H1 (cell line): ENCODE results near the gene ALDH1B1. TPM values are rescaled to one million over a fixed set of nuclear protein-coding genes. Genes with fewer than 3 reads are reported as not detected.

Experiments
- CTCF ChIA-PET: fragments of 300-600 bp; sonication (Branson Sonifier 250); formaldehyde crosslinking; loops from one replicate; lab custom pipeline; 2021; ENCODE audit not compliant: partially characterized antibody; lab: Charles Lee
- POLR2A ChIA-PET: fragments of 300-600 bp; sonication (Branson Sonifier 250); formaldehyde crosslinking; loops from one replicate; lab custom pipeline; 2021; ENCODE audit warnings: inconsistent platforms; ENCODE audit not compliant: partially characterized antibody; lab: Charles Lee
- DNase-seq, 2 experiments: peaks; one replicate each; pipeline versions ENCODE4 v3.0.0 to v3.0.0-alpha.2; 2010 to 2022; ENCODE audit warnings: low spot score in 2 of 2, low read depth in 1 of 2, mixed read lengths in 1 of 2
- FAIRE-seq: peaks from 2 replicates; lab custom pipeline; 2011; peaks lifted over from hg19 to GRCh38; lab: Jason Lieb, UNC
- H2AFZ ChIP-seq: 2 replicates; pipeline ENCODE4 v1.8.1; 2012; ENCODE audit warnings: low read length, inconsistent platforms
- H2AK5ac ChIP-seq: 2 replicates; pipeline ENCODE4 v1.6.1; 2013; ENCODE audit warnings: low read depth, low read length
- H2BK120ac ChIP-seq: replicated peaks from 2 replicates; pipeline ENCODE3; 2013; ENCODE audit warnings: low read depth, low read length, inconsistent platforms
- H2BK12ac ChIP-seq: 2 replicates; pipeline ENCODE4 v1.6.1; 2013; ENCODE audit warnings: low read depth, low read length
- H2BK15ac ChIP-seq: 2 replicates; pipeline ENCODE4 v1.6.1; 2013; ENCODE audit warnings: low read length
- H2BK20ac ChIP-seq: 2 replicates; pipeline ENCODE4 v1.6.1; 2013; ENCODE audit warnings: low read length
- H2BK5ac ChIP-seq: 2 replicates; pipeline ENCODE4 v1.6.1; 2013; ENCODE audit warnings: low read depth, low read length
- H3K14ac ChIP-seq: 2 replicates; pipeline ENCODE4 v1.6.1; 2013; ENCODE audit warnings: inconsistent platforms; ENCODE audit not compliant: insufficient read length
- H3K18ac ChIP-seq: 2 replicates; pipeline ENCODE4 v1.6.1; 2013; ENCODE audit warnings: low read length; ENCODE audit errors: extremely low read depth
- H3K23ac ChIP-seq: 2 replicates; pipeline ENCODE4 v1.6.1; 2013; ENCODE audit warnings: inconsistent platforms; ENCODE audit not compliant: insufficient read length
- H3K23me2 ChIP-seq: 2 replicates; pipeline ENCODE4 v1.6.1; 2013; ENCODE audit warnings: low read depth, low read length
- H3K27ac ChIP-seq: 2 replicates; pipeline ENCODE4 v1.6.1; 2011; ENCODE audit warnings: low read depth, low read length, inconsistent platforms
- H3K27me3 ChIP-seq, 4 experiments: replicated peaks in 1 of 4; 1 replicate in 1 of 4; 2 replicates in 3 of 4; pipeline versions ENCODE4 v1.6.1 to v1.8.1; 2011 to 2013; ENCODE audit warnings: low read length in 3 of 4, mild to moderate bottlenecking in 3 of 4, inconsistent platforms in 2 of 4, mixed read lengths in 2 of 4, moderate library complexity in 1 of 4; ENCODE audit not compliant: control insufficient read depth in 3 of 4, insufficient read depth in 3 of 4; ENCODE audit errors: extremely low read depth in 1 of 4
- H3K36me3 ChIP-seq, 4 experiments: 2 replicates each; pipeline versions ENCODE4 v1.6.1 to v1.8.1; 2011 to 2013; ENCODE audit warnings: mild to moderate bottlenecking in 4 of 4, low read length in 3 of 4, moderate library complexity in 2 of 4, control low read depth in 1 of 4, inconsistent platforms in 1 of 4; ENCODE audit not compliant: insufficient read depth in 4 of 4, control insufficient read depth in 2 of 4
- H3K4ac ChIP-seq: replicated peaks from 2 replicates; pipeline ENCODE3; 2013; ENCODE audit warnings: low read length, low read depth, mixed read lengths, inconsistent platforms; ENCODE audit not compliant: insufficient read length
- H3K4me1 ChIP-seq, 4 experiments: replicated peaks in 1 of 4; 1 replicate in 1 of 4; 2 replicates in 3 of 4; pipeline versions ENCODE4 v1.6.1 to v1.8.1; 2011 to 2013; ENCODE audit warnings: low read length in 3 of 4, inconsistent platforms in 2 of 4, mixed read lengths in 1 of 4; ENCODE audit not compliant: insufficient read depth in 4 of 4, control insufficient read depth in 3 of 4
- H3K4me2 ChIP-seq, 2 experiments: 2 replicates each; pipeline versions ENCODE4 v1.6.1 to v1.8.1; 2011 to 2013; ENCODE audit warnings: low read depth in 2 of 2, low read length in 2 of 2, control low read depth in 1 of 2, inconsistent platforms in 1 of 2, mild to moderate bottlenecking in 1 of 2; ENCODE audit not compliant: insufficient read depth in 1 of 2
- H3K4me3 ChIP-seq, 4 experiments: fragments of 200-600, 300-600 bp in 1 of 4; sonication (generic), shearing (Covaris generic), sonication (Bioruptor Twin) in 1 of 4; 2 replicates each; pipeline versions ENCODE4 v1.5.1 to v1.8.1; 2011 to 2016; ENCODE audit warnings: low read length in 4 of 4, low read depth in 3 of 4, control low read depth in 2 of 4, inconsistent platforms in 2 of 4, mild to moderate bottlenecking in 2 of 4, mixed read lengths in 1 of 4, moderate library complexity in 1 of 4; ENCODE audit not compliant: insufficient read depth in 2 of 4; ENCODE audit errors: extremely low read depth in 1 of 4
- H3K56ac ChIP-seq: replicated peaks from 2 replicates; pipeline ENCODE3; 2013; ENCODE audit warnings: low read depth, mild to moderate bottlenecking, mixed read lengths, low read length, inconsistent platforms; ENCODE audit not compliant: insufficient read length
- H3K79me1 ChIP-seq: 2 replicates; pipeline ENCODE4 v1.6.1; 2013; ENCODE audit warnings: low read depth, low read length, control low read depth
- H3K79me2 ChIP-seq, 2 experiments: 2 replicates each; pipeline versions ENCODE4 v1.6.1 to v1.8.1; 2012 to 2013; ENCODE audit warnings: low read length in 2 of 2, mild to moderate bottlenecking in 2 of 2, inconsistent platforms in 1 of 2; ENCODE audit not compliant: insufficient read depth in 2 of 2, control insufficient read depth in 1 of 2
- H3K9ac ChIP-seq, 4 experiments: replicated peaks in 1 of 4; 1 replicate in 1 of 4; 2 replicates in 3 of 4; pipeline versions ENCODE4 v1.6.1 to v1.8.1; 2011 to 2013; ENCODE audit warnings: low read depth in 3 of 4, low read length in 3 of 4, control low read depth in 2 of 4, mild to moderate bottlenecking in 2 of 4, moderate library complexity in 2 of 4, inconsistent platforms in 1 of 4; ENCODE audit errors: extremely low read depth in 1 of 4
- H3K9me3 ChIP-seq, 2 experiments: 2 replicates each; pipeline versions ENCODE4 v1.6.1 to v1.8.1; 2012 to 2013; ENCODE audit warnings: mild to moderate bottlenecking in 2 of 2, moderate library complexity in 2 of 2, control low read depth in 1 of 2, inconsistent platforms in 1 of 2, low read depth in 1 of 2, low read length in 1 of 2, mixed read lengths in 1 of 2; ENCODE audit not compliant: insufficient read depth in 2 of 2
- H4K20me1 ChIP-seq, 2 experiments: replicated peaks in 1 of 2; 2 replicates each; pipeline versions ENCODE3 to v1.8.1; 2011 to 2013; ENCODE audit warnings: inconsistent platforms in 2 of 2, low read length in 2 of 2, mild to moderate bottlenecking in 1 of 2; ENCODE audit not compliant: insufficient read depth in 2 of 2, control insufficient read depth in 1 of 2
- H4K5ac ChIP-seq: 2 replicates; pipeline ENCODE4 v1.6.1; 2013; ENCODE audit warnings: low read length, low read depth, mixed read lengths, inconsistent platforms; ENCODE audit not compliant: insufficient read length
- H4K8ac ChIP-seq: 2 replicates; pipeline ENCODE4 v1.8.0; 2013; ENCODE audit warnings: mild to moderate bottlenecking, moderate library complexity, low read length, inconsistent platforms; ENCODE audit not compliant: insufficient read depth; ENCODE audit errors: extremely low read depth
- H4K91ac ChIP-seq: replicated peaks from 2 replicates; pipeline ENCODE3; 2013; ENCODE audit warnings: low read length, mixed read lengths, inconsistent platforms; ENCODE audit not compliant: insufficient read length
- ATF2 ChIP-seq: IDR thresholded peaks from 2 replicates; pipeline ENCODE4 v1.6.1; 2012; ENCODE audit warnings: low read length, inconsistent platforms
- EP300 ChIP-seq, 2 experiments: IDR thresholded peaks; 1 replicate in 1 of 2; 2 replicates in 1 of 2; pipeline ENCODE4 v1.6.1; 2011 to 2012; ENCODE audit warnings: low read depth in 2 of 2, low read length in 2 of 2, mild to moderate bottlenecking in 2 of 2, borderline replicate concordance in 1 of 2, inconsistent platforms in 1 of 2, moderate library complexity in 1 of 2
- HDAC2 ChIP-seq, 2 experiments: fragments of 300-600 bp in 1 of 2; sonication (generic) in 1 of 2; IDR thresholded peaks; 2 replicates each; pipeline ENCODE4 v1.6.1; 2011 to 2012; ENCODE audit warnings: low read depth in 2 of 2, low read length in 2 of 2, mild to moderate bottlenecking in 2 of 2, moderate library complexity in 2 of 2, borderline replicate concordance in 1 of 2, inconsistent platforms in 1 of 2
- HDAC6 ChIP-seq: IDR thresholded peaks from one replicate; pipeline ENCODE4 v1.7.1; 2012; ENCODE audit warnings: low read depth, mild to moderate bottlenecking, inconsistent platforms, low read length, moderate library complexity
- MAFK ChIP-seq: IDR thresholded peaks from 2 replicates; pipeline ENCODE4 v1.6.1; 2012; ENCODE audit warnings: low read depth, mild to moderate bottlenecking, improper control_type of control experiment, low read length
- RAD21 ChIP-seq, 2 experiments: IDR thresholded peaks in 1 of 2; conservative IDR thresholded peaks in 1 of 2; 2 replicates each; pipeline ENCODE4 v1.6.1; 2011; ENCODE audit warnings: low read depth in 2 of 2, low read length in 2 of 2, improper control_type of control experiment in 1 of 2, inconsistent platforms in 1 of 2, mild to moderate bottlenecking in 1 of 2, moderate library complexity in 1 of 2
- SIN3A ChIP-seq, 2 experiments: IDR thresholded peaks in 1 of 2; conservative IDR thresholded peaks in 1 of 2; 2 replicates each; pipeline ENCODE4 v1.6.1; 2011 to 2012; ENCODE audit warnings: low read length in 2 of 2, improper control_type of control experiment in 1 of 2, low read depth in 1 of 2, mild to moderate bottlenecking in 1 of 2
- SIX5 ChIP-seq: IDR thresholded peaks from 2 replicates; pipeline ENCODE4 v1.6.1; 2011; ENCODE audit warnings: mild to moderate bottlenecking, low read depth, low read length
- WGBS, 2 experiments: shearing (Covaris generic) in 1 of 2; methylation state at CpG; one replicate each; pipeline versions ENCODE4 v1.1.6 to v1.1.7; 2013 to 2015; ENCODE audit warnings: low lambda C conversion rate in 2 of 2, mixed read lengths in 2 of 2, inconsistent platforms in 1 of 2, low coverage in 1 of 2, missing lambda C conversion rate in 1 of 2; ENCODE audit not compliant: insufficient replicate concordance in 2 of 2, insufficient coverage in 1 of 2, insufficient read length in 1 of 2; ENCODE audit errors: extremely low coverage in 1 of 2, missing lambda C conversion rate in 1 of 2; 5-methylcytosine and 5-hydroxymethylcytosine counted together
- polyA plus RNA-seq, 7 experiments: library from polyadenylated mRNA; depleted of rRNA in 3 of 7; stranded (reverse) in 5 of 7; unstranded in 2 of 7; fragments of >200 nt in 5 of 7; fragments of 200-250 nt in 2 of 7; gene quantifications; 1 replicate in 5 of 7; 2 replicates in 1 of 7; 4 replicates in 1 of 7; pipeline versions ENCODE4 v1.2.1 to v1.2.3, GENCODE V29; 2011 to 2013; ENCODE audit warnings: missing spikeins in 2 of 7, mixed read lengths in 2 of 7
- total RNA-seq: library from RNA; stranded (reverse); fragmentation: NEBNext Ultra II Directional; extraction: Animal tissue kit (Norgen Biotek cat#: 25700); gene quantifications from 2 replicates; pipeline ENCODE4 v1.2.1, GENCODE V29; 2021
- TF ChIP-seq, protein P1 (sequence below): IDR thresholded peaks from 2 replicates; pipeline ENCODE4 v1.6.1; 2011; ENCODE audit warnings: low read length, improper control_type of control experiment

The ALDH1B1 gene
- total and polyA plus RNA-seq, 2 of the 8 experiments (the other 6 are each of a cell fraction or from before 2014, with no cell fraction given) = 41.6 to 78.7 TPM

DNA sequence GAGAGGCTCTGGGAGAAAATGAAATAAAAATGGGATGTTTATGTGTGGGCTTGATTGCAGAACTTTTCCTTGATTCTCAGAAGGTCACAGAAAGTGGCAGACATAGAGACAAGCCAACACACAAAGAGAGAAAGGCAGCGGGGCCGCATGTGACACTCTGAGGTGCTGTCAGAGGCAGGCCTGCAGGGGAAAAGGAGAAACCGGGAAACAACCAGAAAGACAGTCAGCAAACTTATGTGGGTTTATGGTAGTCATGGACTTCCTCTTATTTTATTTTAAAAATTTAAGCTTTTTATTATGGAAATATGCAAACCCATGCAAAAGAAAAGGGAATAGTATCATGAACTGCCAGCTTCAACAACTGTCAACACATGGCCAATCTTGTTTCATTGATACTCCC, 48.0 kb downstream of the ALDH1B1 start:
- Histone ChIP-seq H3K9ac (no peak overlapping the region), H3K4me3 (no peak overlapping the region), H3K9me3 (0 out of 4 replicates have a peak, but pooled peaks cover 0 to 5% of the 10 kb centered on the region in 2 experiments), H2AK5ac (no peak overlapping the region), H4K91ac (no peak overlapping the region), H3K4me2 (no peak overlapping the region), H2BK120ac (no peak overlapping the region), H3K23ac (no peak overlapping the region), H3K79me1 (no peaks in the 10 kb centered on the region), H3K14ac (no peak overlapping the region), H3K4ac (no peak overlapping the region), H2BK5ac (no peak overlapping the region), H2BK15ac (no peak overlapping the region), H3K56ac (no peak overlapping the region), H3K27me3 (no peaks in the 10 kb centered on the region), H3K23me2 (no peaks in the 10 kb centered on the region), H4K8ac (no peak overlapping the region), H2BK12ac (no peak overlapping the region), H3K27ac (no peak overlapping the region), H3K36me3 (no peaks in the 10 kb centered on the region), H3K79me2 (no peaks in the 10 kb centered on the region), H2BK20ac (no peak overlapping the region), H3K4me1 (no peaks in the 10 kb centered on the region), H2AFZ (no peak overlapping the region), H3K18ac (no peak overlapping the region), H4K20me1 (no peaks in the 10 kb centered on the region), H4K5ac (no peak overlapping the region)
- POLR2A ChIA-PET = interaction anchor here (1.9 kb wide), 1 partner anchor 16 kb away, joined by 4 read pairs; no protein-coding TSS in a partner anchor
- CTCF ChIA-PET = interaction anchor here (1.4 to 5.0 kb wide), 4 partner anchors 9 to 353 kb away, joined by 4 to 50 read pairs (median 5); no protein-coding TSS in a partner anchor
- DNase-seq = no peak
- WGBS, 2 experiments = 84% methylated on average over 3 of the region's 3 CpGs; no CpG with 5 or more reads in 1 of the 2 experiments
- no peak for FAIRE-seq
- no peak for TF ChIP-seq RAD21 (IDR thresholded peaks at IDR 0.05 in 1 of 2, conservative IDR thresholded peaks at IDR 0.05 in 1 of 2; ENCODE audit: low read depth in 2 of 2, low read length in 2 of 2)
- TF ChIP-seq HDAC2 (IDR thresholded peaks at IDR 0.05; ENCODE audit: borderline replicate concordance in 1 of 2, low read depth in 2 of 2, low read length in 2 of 2) = no peak
- TF ChIP-seq ATF2 = no peak
- TF ChIP-seq SIN3A (conservative IDR thresholded peaks at IDR 0.05 in 1 of 2, IDR thresholded peaks at IDR 0.05 in 1 of 2; ENCODE audit: low read depth in 1 of 2, low read length in 2 of 2) = no peak
- TF ChIP-seq MAFK = no peak
- no peak for TF ChIP-seq HDAC6
- TF ChIP-seq, protein P1, sequence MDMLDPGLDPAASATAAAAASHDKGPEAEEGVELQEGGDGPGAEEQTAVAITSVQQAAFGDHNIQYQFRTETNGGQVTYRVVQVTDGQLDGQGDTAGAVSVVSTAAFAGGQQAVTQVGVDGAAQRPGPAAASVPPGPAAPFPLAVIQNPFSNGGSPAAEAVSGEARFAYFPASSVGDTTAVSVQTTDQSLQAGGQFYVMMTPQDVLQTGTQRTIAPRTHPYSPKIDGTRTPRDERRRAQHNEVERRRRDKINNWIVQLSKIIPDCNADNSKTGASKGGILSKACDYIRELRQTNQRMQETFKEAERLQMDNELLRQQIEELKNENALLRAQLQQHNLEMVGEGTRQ = no peak
- TF ChIP-seq EP300 (IDR thresholded peaks at IDR 0.05; ENCODE audit: borderline replicate concordance in 1 of 2, low read depth in 2 of 2, low read length in 2 of 2) = no peak
- TF ChIP-seq SIX5 = no peak
